ENCODE results near the gene TMEM183A.

DNA sequence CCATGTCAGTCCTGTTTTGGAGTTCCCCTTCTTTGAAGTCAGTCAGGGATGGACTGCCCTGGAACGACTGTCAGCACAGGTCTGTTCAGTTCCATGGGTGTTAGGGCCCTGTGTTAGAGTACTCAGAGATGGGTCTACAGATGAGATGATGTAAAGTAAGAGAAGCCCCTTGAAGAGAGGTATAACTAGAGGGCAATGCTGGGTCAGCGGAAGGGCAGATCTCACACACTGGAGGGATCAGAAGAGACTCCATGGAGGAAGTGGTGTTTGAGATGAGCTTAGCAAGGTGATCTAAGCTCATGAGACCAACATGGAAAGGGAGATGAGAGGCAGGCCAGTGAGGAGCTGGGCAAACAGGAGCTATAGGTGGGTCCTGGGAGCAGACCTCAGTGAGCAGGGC, 26.7 kb downstream of the TMEM183A start:
- TF ChIP-seq, protein P1, sequence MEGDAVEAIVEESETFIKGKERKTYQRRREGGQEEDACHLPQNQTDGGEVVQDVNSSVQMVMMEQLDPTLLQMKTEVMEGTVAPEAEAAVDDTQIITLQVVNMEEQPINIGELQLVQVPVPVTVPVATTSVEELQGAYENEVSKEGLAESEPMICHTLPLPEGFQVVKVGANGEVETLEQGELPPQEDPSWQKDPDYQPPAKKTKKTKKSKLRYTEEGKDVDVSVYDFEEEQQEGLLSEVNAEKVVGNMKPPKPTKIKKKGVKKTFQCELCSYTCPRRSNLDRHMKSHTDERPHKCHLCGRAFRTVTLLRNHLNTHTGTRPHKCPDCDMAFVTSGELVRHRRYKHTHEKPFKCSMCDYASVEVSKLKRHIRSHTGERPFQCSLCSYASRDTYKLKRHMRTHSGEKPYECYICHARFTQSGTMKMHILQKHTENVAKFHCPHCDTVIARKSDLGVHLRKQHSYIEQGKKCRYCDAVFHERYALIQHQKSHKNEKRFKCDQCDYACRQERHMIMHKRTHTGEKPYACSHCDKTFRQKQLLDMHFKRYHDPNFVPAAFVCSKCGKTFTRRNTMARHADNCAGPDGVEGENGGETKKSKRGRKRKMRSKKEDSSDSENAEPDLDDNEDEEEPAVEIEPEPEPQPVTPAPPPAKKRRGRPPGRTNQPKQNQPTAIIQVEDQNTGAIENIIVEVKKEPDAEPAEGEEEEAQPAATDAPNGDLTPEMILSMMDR (conservative IDR thresholded peaks at IDR 0.05; ENCODE audit: low read depth, low read length), result no peak
- TF ChIP-seq, protein P2, sequence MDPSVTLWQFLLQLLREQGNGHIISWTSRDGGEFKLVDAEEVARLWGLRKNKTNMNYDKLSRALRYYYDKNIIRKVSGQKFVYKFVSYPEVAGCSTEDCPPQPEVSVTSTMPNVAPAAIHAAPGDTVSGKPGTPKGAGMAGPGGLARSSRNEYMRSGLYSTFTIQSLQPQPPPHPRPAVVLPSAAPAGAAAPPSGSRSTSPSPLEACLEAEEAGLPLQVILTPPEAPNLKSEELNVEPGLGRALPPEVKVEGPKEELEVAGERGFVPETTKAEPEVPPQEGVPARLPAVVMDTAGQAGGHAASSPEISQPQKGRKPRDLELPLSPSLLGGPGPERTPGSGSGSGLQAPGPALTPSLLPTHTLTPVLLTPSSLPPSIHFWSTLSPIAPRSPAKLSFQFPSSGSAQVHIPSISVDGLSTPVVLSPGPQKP (IDR thresholded peaks at IDR 0.05; ENCODE audit: borderline replicate concordance, low read depth, low read length), result no peak
- TF ChIP-seq RCOR1 (IDR thresholded peaks at IDR 0.05; ENCODE audit: insufficient replicate concordance, low read length) (no peak), POLR2A (IDR thresholded peaks at IDR 0.05; ENCODE audit: low read depth, low read length) (no peak), MAZ (IDR thresholded peaks at IDR 0.05; ENCODE audit: borderline replicate concordance, low read depth, low read length) (no peak)
- TF ChIP-seq, protein P3, sequence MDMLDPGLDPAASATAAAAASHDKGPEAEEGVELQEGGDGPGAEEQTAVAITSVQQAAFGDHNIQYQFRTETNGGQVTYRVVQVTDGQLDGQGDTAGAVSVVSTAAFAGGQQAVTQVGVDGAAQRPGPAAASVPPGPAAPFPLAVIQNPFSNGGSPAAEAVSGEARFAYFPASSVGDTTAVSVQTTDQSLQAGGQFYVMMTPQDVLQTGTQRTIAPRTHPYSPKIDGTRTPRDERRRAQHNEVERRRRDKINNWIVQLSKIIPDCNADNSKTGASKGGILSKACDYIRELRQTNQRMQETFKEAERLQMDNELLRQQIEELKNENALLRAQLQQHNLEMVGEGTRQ (IDR thresholded peaks at IDR 0.05; ENCODE audit: low read depth, low read length), result no peak
